ENCODE measurements around the gene KXD1. TPM values are rescaled to one million over a fixed set of nuclear protein-coding genes. Genes with fewer than 3 reads are reported as not detected.

The KXD1 gene
- total RNA-seq, 1 donor from 2014 or later = 68.3 TPM

DNA sequence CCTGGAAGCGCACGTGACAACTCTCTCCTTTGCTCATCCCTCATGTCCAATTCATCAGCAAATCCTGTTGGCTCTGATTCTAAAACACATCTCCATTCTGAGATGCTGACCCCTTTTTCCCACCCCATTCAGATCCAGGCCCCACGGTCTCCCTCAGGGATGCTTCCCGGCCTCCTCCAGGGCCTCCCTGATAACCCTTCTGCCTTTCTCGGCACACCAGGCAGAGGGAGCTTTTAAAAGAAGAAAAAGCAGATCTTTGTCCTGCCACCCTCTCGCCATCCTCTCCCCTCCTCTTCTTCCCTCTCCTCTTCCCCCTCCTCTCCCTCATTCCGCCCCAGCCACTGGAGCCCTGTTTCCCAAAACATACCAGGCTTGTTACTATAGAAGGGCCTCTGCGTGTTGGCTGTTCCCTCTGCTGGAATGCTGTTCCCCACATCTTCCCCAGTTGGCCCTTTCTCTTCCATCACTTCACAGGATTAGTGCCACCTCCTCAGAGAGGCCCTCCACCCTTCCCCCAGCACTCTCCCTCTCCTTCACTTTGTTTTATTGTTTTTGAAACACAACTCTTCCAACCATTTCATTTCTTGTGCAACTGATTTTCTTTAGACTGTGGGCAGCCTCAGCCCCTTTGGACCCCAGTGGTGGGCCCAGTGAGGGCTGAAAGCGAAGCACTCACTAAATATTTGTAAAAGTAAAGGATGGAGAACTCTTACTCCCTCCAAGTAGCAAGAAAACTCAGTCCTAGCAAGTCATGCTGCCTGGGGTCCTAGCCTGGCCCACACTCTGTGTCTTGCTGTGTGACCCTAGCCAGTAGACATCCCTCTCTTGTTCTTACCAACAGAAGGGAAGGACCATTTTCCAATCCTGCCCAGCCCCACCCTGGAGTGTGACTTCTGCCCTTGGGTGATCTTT is 51.4 kb downstream of the KXD1 start:
- no peak for ATAC-seq
- DNase-seq = no peak
- Histone ChIP-seq H3K9me3 (no peaks in the 10 kb centered on the region), H3K27me3 (peaks cover 93% of the 10 kb centered on the region), H3K27ac (no peak overlapping the region), H3K4me3 (no peak overlapping the region), H3K4me1 (peaks cover 38% of the 10 kb centered on the region), H3K36me3 (no peaks in the 10 kb centered on the region)
- intact Hi-C loops (cut with DNase I) = no loop called here
- TF ChIP-seq, protein P1, sequence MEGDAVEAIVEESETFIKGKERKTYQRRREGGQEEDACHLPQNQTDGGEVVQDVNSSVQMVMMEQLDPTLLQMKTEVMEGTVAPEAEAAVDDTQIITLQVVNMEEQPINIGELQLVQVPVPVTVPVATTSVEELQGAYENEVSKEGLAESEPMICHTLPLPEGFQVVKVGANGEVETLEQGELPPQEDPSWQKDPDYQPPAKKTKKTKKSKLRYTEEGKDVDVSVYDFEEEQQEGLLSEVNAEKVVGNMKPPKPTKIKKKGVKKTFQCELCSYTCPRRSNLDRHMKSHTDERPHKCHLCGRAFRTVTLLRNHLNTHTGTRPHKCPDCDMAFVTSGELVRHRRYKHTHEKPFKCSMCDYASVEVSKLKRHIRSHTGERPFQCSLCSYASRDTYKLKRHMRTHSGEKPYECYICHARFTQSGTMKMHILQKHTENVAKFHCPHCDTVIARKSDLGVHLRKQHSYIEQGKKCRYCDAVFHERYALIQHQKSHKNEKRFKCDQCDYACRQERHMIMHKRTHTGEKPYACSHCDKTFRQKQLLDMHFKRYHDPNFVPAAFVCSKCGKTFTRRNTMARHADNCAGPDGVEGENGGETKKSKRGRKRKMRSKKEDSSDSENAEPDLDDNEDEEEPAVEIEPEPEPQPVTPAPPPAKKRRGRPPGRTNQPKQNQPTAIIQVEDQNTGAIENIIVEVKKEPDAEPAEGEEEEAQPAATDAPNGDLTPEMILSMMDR (IDR thresholded peaks at IDR 0.05) = no peak

- Histone ChIP-seq H3K4me1 (peaks cover 35% of the 10 kb centered on the region), H3K27me3 (peaks cover 93% of the 10 kb centered on the region), H3K9me3 (no peaks in the 10 kb centered on the region), H3K36me3 (no peaks in the 10 kb centered on the region), H3K27ac (no peak overlapping the region), H3K4me3 (no peak overlapping the region)
- TF ChIP-seq, protein P1 (IDR thresholded peaks at IDR 0.05) = no peak
- peak; percentile 2 for ATAC-seq
- intact Hi-C loops (cut with DNase I) = no loop called here
- no peak for DNase-seq
Measured at GRCh38 chr19:18609717-18610051, 52.0 kb downstream of the KXD1 start.

- Histone ChIP-seq H3K4me1 (peaks cover 35% of the 10 kb centered on the region), H3K4me3 (no peak overlapping the region), H3K36me3 (no peaks in the 10 kb centered on the region), H3K9me3 (no peaks in the 10 kb centered on the region), H3K27me3 (peaks cover 94% of the 10 kb centered on the region), H3K27ac (no peak overlapping the region)
- intact Hi-C loops (cut with DNase I) = no loop called here
- ATAC-seq = peak; percentile 24
- TF ChIP-seq, protein P1 (IDR thresholded peaks at IDR 0.05) = no peak
- DNase-seq = no peak
Measured at GRCh38 chr19:18610245-18610555, 52.5 kb downstream of the KXD1 start.

DNA sequence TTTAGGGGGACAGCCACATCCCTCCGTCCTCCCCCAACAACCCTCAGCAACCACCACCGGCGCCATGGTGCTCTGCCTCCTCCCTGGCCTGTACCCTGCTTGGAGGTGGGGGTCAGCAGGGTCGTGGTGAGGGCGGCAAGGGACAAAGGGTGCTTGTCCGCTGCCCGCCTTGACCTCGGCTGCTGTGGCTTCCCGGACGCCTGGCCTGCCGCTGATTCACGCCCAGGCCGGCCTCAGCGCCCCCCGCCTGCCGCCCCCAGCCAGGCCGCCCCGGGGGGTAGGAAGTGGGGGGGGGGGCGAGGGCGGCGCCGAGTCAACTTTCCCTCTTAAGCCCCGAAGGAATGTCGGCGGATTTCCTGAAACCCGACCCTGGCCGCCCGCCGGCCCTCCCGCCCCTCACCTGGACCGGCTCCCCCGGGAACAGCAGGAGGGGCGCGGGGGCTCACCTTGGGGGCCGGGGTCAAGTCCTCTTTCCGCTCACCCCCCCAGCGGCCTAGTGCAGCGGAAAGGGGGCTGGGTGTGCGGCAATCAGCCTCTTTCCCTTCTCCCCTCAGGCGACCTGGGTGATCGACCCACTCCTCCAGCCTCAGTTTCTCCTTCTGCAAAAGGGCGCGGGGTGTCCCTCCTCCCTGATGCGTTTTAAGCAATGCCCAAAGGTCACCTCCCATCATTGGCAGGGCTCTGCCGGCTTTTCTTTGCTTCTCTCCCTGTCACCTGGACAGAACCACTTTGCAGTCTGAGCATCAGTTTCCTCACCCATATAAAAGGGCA is 53.1 kb downstream of the KXD1 start:
- no peak overlapping the region for H3K27ac ChIP-seq
- intact Hi-C loops (cut with DNase I) = no loop called here
- TF ChIP-seq, protein P1 (IDR thresholded peaks at IDR 0.05) = no peak
- H3K4me1 ChIP-seq = peaks cover 35% of the 10 kb centered on the region
- ATAC-seq (peak; percentile 4), DNase-seq (no peak)
- peaks cover 94% of the 10 kb centered on the region for H3K27me3 ChIP-seq
- no peaks in the 10 kb centered on the region for H3K9me3 ChIP-seq
- no peaks in the 10 kb centered on the region for H3K36me3 ChIP-seq
- no peak overlapping the region for H3K4me3 ChIP-seq

- DNase-seq = no peak
- H3K4me3 ChIP-seq = no peak overlapping the region
- no peaks in the 10 kb centered on the region for H3K36me3 ChIP-seq
- TF ChIP-seq, protein P1 (IDR thresholded peaks at IDR 0.05) = no peak
- peaks cover 92% of the 10 kb centered on the region for H3K27me3 ChIP-seq
- no peak for ATAC-seq
- no peaks in the 10 kb centered on the region for H3K9me3 ChIP-seq
- H3K4me1 ChIP-seq = peaks cover 35% of the 10 kb centered on the region
- no peak overlapping the region for H3K27ac ChIP-seq
- intact Hi-C loops (cut with DNase I) = no loop called here
Measured at GRCh38 chr19:18611327-18612050, 53.8 kb downstream of the KXD1 start.
